Ascending aorta (tissue), 2 donors: ENCODE measurements around the gene CLEC2D. TPM values are rescaled to one million over a fixed set of nuclear protein-coding genes. Genes with fewer than 3 reads are reported as not detected.

ENCODE experiments used
- DNase-seq, 2 donors: peaks; one replicate each; pipeline ENCODE4 v3.0.0-alpha.2; 2019; ENCODE audit warnings: low spot score in 2 of 2
- H3K27ac ChIP-seq, 2 donors: fragments of 200-600 bp; sonication (generic); one replicate each; pipeline ENCODE4 v1.5.1; 2016 to 2017; ENCODE audit warnings: mild to moderate bottlenecking in 1 of 2
- H3K27me3 ChIP-seq: fragments of 200-600 bp; sonication (generic); one replicate; pipeline ENCODE4 v1.5.1; 2017
- H3K36me3 ChIP-seq, 2 donors: fragments of 200-600 bp; sonication (generic); one replicate each; pipeline ENCODE4 v1.5.1; 2016
- H3K4me1 ChIP-seq, 2 donors: fragments of 200-600 bp; sonication (generic); one replicate each; pipeline ENCODE4 v1.5.1; 2016 to 2017; ENCODE audit warnings: mild to moderate bottlenecking in 1 of 2
- H3K4me3 ChIP-seq, 2 donors: fragments of 200-600 bp; sonication (generic); one replicate each; pipeline ENCODE4 v1.5.1; 2016 to 2017; ENCODE audit warnings: mild to moderate bottlenecking in 1 of 2
- H3K9me3 ChIP-seq, 2 donors: fragments of 200-600 bp; sonication (generic); one replicate each; pipeline ENCODE4 v1.5.1; 2016
- CTCF ChIP-seq, 3 experiments: fragments of 200-600 bp in 2 of 3; fragments of 450-650 bp in 1 of 3; sonication (generic) in 2 of 3; IDR thresholded peaks; one replicate each; pipeline ENCODE4 v1.5.1; 2016 to 2019; ENCODE audit warnings: antibody characterized with exemption in 3 of 3, mild to moderate bottlenecking in 1 of 3, moderate library complexity in 1 of 3
- intact Hi-C: fragments of 100-400 bp; cut with DNase I; formaldehyde crosslinking; loops from one replicate; pipeline ENCODE4 v1.15.1; 2023
- total RNA-seq: library from RNA; depleted of rRNA; stranded (reverse); fragments of >200 nt; gene quantifications from one replicate; pipeline ENCODE4 v1.1.0, GENCODE V29; 2016

CLEC2D gene, protein sequence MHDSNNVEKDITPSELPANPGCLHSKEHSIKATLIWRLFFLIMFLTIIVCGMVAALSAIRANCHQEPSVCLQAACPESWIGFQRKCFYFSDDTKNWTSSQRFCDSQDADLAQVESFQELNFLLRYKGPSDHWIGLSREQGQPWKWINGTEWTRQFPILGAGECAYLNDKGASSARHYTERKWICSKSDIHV
- total RNA-seq, result not detected

DNA sequence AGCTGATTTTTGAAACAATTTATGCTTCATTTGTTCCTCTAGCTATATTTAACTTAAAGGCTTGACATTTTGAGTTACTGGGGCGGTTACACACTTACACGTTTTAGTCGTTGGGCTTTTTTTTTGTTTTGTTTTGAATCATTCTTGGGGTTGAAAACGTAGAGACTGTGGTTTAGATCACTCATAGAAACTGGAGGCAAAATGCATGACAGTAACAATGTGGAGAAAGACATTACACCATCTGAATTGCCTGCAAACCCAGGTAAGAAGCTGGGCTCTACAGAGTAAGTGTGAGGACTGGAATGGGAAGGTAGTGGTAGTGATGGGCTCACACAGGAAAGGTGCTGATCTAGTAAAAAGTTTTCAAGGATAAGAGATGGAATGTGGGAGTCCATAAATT, at the start of gene CLEC2D:
Gene CLEC2D (plus strand): TSS at position 180 of the 400 bp plus-strand sequence. CDS start 22 bp downstream, at position 202.
- no peak for DNase-seq

GRCh38 chr12:9625019-9625418, 44.5 kb upstream of the CLEC2D start:
- H3K27ac ChIP-seq, result no peak overlapping the region
- H3K9me3 ChIP-seq, result peaks cover 0 to 6% of the 10 kb centered on the region in 2 donors
- no peak overlapping the region for H3K4me3 ChIP-seq
- intact Hi-C loops, result no loop called here
- DNase-seq, result no peak
- no peak for TF ChIP-seq CTCF (IDR thresholded peaks at IDR 0.05)
- no peaks in the 10 kb centered on the region for H3K4me1 ChIP-seq
- H3K36me3 ChIP-seq, result no peaks in the 10 kb centered on the region
- no peaks in the 10 kb centered on the region for H3K27me3 ChIP-seq

More for the DNA sequence above, at the start of gene CLEC2D:
- Histone ChIP-seq H3K36me3 (no peaks in the 10 kb centered on the region), H3K4me1 (peaks cover 0 to 3% of the 10 kb centered on the region in 2 donors), H3K9me3 (no peaks in the 10 kb centered on the region), H3K4me3 (no peak within 1 kb of the TSS), H3K27me3 (no peaks in the 10 kb centered on the region), H3K27ac (no peak within 1 kb of the TSS)
- intact Hi-C loops, result no loop called here
- no peak for TF ChIP-seq CTCF (IDR thresholded peaks at IDR 0.05)

DNA sequence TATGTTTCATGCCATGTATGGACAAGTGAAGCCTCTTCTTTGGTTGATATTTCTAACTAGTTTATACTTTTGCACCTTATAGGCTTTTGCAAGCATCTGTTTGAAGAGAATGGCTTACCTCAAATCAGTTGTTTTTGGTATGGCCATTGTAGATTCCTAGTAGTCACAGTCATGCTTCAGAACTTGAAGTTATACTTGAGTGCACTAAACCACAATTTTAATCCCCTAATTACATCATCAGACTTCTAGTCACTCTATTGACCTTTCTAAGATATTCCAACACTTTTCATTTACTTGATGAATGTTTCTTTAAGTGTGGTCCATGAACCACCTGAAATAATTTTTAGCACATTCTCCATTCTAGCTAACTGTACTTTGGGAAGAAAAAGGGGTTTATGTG, 43.2 kb upstream of the CLEC2D start:
- DNase-seq, result no peak
- no peaks in the 10 kb centered on the region for H3K27me3 ChIP-seq
- no peak for TF ChIP-seq CTCF (IDR thresholded peaks at IDR 0.05)
- no peak overlapping the region for H3K27ac ChIP-seq
- intact Hi-C loops, result no loop called here
- H3K36me3 ChIP-seq, result no peaks in the 10 kb centered on the region
- no peaks in the 10 kb centered on the region for H3K4me1 ChIP-seq
- H3K4me3 ChIP-seq, result no peak overlapping the region
- H3K9me3 ChIP-seq, result peaks cover 0 to 6% of the 10 kb centered on the region in 2 donors

DNA sequence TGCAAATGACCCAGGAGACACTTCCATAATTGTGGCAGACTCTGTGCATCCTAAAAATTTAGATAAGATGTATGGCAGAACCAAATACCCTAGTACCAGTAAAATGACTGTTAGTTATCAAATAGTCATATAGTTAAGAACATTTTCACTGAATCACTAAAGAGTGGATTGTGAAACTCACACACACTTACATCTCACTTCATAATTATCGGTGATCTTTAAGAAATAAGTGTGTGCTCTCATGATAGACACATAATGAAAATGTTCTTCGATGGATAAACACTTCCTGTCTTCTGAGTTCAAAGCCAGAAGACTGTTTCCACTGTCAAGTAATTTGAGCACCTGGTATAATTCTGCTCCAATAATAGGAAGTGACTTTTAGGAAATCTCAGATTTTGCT, 42.7 kb upstream of the CLEC2D start:
- Histone ChIP-seq H3K9me3 (peaks cover 0 to 6% of the 10 kb centered on the region in 2 donors), H3K4me3 (no peak overlapping the region), H3K27me3 (no peaks in the 10 kb centered on the region), H3K27ac (no peak overlapping the region), H3K36me3 (no peaks in the 10 kb centered on the region), H3K4me1 (no peaks in the 10 kb centered on the region)
- DNase-seq, result no peak
- intact Hi-C loops, result no loop called here
- TF ChIP-seq CTCF (IDR thresholded peaks at IDR 0.05), result no peak

DNA sequence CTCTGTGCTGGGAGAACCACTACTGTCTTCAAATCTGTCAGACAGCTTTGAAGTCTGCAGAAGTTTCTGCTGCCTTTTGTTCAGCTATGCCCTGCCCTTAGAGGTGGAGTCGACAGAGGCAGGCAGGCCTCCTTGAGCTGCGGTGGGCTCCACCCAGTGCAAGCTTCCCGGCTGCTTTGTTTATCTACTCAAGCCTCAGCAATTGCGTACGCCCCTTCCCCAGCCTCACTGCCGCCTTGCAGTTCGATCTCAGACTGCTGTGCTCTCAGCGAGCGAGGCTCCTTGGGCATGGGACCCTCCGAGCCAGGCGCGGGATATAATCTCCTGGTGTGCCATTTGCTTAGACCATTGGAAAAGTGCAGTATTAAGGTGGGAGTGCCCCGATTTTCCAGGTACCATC, 36.7 kb upstream of the CLEC2D start:
- intact Hi-C loops, result no loop called here
- Histone ChIP-seq H3K9me3 (no peaks in the 10 kb centered on the region), H3K4me3 (no peak overlapping the region), H3K4me1 (no peaks in the 10 kb centered on the region), H3K27ac (no peak overlapping the region), H3K36me3 (no peaks in the 10 kb centered on the region), H3K27me3 (no peaks in the 10 kb centered on the region)
- no peak for TF ChIP-seq CTCF (IDR thresholded peaks at IDR 0.05)
- DNase-seq, result no peak
